SKM-1 treated with dmso at 0.1 percent for 144 hours (cell line): Measurements from ENCODE around the gene SCYL1.
A peak's percentile ranks its signal among the peaks of the same experiment; 100 is the strongest.

ENCODE experiments used
- DNase-seq: peaks from one replicate; lab custom pipeline; 2025; ENCODE audit not compliant: unreplicated experiment; lab: John Stamatoyannopoulos, UW

The SCYL1 gene

DNA sequence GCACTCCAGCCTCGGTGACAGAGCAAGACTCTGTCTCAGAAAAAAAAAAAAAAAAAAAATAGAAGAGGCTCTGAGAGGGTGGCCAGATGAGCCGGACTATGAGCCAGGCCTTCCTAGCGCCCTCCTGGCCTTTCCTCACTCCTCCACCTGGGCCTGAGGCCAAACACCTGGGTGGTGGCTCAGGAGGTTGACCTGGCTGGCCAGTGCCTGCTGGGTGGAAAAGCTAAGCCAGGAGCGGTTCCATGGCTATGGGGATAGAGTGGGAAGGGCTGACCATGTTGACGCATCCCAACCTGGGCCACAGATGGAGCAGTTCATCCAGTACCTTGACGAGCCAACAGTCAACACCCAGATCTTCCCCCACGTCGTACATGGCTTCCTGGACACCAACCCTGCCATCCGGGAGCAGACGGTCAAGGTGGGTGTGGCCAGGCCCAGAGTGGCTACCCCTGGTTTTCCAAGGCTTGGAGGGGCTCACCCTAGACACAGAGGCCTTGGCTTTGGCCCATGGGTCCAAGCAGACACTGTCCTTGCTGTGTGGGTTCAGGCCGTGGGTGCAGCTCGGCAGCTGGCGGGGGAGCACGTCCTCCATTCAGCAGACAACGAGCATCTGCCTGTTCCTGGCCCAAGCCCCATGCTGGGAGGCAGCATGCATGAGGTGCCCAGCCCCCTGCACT, 7.6 kb downstream of the SCYL1 start:
- no peak for DNase-seq

GRCh38 chr11:65535102-65535501, 10.2 kb downstream of the SCYL1 start:
- DNase-seq = no peak

- DNase-seq = no peak
Measured at GRCh38 chr11:65536412-65537295, 11.8 kb downstream of the SCYL1 start.

GRCh38 chr11:65537296-65537597, 12.4 kb downstream of the SCYL1 start:
- DNase-seq = no peak

GRCh38 chr11:65537620-65538231, 12.8 kb downstream of the SCYL1 start:
- DNase-seq = no peak

DNA sequence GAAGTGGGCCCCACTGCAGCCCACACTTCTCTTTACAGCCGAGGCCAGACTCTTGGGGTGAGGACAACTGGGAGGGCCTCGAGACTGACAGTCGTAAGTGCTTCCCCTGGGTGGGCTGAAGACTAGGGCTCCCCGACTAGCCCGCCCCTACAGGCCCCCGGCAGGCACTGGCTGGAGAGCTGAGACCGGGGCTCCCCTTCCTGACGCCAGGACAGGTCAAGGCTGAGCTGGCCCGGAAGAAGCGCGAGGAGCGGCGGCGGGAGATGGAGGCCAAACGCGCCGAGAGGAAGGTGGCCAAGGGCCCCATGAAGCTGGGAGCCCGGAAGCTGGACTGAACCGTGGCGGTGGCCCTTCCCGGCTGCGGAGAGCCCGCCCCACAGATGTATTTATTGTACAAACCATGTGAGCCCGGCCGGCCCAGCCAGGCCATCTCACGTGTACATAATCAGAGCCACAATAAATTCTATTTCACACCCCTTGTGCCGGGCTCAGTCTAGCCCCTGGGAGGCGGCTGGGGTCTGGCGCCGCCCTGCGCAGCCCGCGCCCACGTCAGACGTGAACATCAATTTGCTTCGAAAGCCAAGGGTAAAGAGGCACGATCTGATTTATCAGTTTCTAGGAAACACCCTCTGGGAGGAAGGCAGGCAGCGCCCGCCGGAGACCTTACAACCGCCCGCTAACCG, 13.5 kb downstream of the SCYL1 start:
- no peak for DNase-seq

- DNase-seq = no peak
Measured at GRCh38 chr11:65538915-65539743, 14.2 kb downstream of the SCYL1 start.

DNA sequence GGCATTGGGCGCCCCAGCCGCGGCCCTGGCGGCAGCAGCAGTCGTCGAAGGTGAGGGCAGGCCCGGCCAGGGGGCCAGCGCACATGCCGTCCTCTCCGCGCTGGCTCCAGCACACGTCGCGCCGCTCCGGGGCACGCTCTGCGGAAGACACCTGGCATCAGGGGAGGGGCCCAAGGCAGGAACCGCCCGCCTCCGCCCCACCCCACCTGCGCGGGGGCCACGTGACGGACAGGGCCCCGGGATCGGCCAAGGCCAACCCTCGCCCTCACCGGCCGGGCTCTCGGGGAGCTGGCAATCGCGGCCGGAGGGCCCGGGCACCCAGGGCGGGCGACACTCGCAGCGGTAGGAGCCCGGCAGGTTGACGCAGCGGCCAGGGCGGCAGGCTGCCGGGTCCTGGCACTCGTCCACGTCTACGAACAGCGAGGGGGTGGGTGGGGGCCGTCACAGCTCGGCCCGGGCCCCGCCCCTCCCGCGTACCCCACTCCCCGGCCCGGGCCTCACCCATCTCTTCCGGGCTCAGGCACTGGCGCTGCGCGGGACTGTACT, 14.9 kb downstream of the SCYL1 start:
- DNase-seq = no peak

DNA sequence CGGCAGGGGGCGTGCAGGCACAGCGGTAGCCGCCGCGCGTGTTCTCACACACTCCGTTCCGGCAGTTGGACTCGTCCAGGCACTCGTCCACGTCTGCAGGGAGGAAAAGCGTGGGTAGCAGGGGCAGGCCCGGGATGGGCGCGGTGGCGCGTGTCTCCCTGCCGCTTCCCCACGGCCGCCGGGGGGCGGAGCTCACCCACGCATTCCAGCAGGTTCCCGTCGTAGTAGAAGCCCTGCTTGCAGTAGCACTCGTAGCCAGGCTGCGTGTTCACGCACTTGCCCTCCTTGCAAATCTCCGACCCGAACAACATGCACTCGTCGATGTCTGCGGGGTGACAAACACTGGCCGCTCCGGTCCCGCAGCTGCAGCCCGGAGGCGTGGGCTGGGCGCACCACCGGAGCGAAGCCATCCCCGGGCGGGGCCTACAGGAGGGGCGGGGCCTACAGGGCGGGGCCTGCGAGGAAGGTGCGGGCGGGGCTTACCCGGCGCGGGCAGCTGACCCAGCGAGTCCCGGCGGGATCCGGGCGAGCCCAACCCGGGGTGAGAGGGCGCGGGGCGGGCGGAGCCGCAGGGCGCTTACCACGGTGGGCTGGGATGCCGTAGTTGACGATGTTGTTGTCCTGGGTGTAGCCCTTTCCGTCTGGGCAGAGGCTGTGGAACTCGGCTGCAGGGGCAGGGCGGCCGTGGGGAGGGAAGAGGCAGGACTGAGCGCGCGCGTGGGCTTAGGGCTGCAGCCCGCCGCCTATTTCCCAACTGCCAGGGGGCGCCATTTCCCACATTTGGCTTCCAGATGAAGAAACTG, 15.6 kb downstream of the SCYL1 start:
- DNase-seq = peak; percentile 84

GRCh38 chr11:65541093-65541982, 16.5 kb downstream of the SCYL1 start:
- DNase-seq = no peak

DNA sequence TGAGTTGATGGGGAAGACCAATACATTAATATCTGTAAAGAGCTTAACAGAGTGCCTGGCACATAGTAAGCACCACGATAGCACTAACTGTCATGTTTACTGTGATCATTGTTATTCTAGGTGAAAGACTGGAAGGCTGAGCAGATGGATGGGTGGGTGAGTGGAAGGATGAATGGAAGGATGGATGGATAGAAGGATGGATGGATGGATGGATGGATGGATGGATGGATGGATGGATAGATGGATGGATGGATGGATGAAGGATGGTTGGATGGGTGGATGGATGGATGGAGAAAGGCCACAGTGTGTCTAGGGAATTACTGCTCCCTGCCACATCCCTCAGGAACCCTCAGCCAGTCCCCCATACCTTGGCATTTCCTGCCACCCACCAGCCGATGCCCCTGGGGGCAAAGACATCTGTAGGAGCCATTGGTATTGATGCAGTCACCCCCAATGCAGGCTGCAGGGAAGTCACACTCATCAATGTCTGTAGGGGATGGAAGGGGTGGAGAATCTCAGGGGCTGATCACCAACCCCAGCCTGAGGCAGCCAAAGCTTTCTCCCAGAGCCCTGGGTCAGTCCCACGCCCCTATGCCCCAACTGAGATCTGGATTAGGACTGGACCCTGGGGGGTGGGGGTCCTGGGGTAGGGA, 18.0 kb downstream of the SCYL1 start:
- DNase-seq = no peak

- no peak for DNase-seq
Measured at GRCh38 chr11:65545853-65546216, 21.0 kb downstream of the SCYL1 start.

- peak; percentile 52 for DNase-seq
Measured at GRCh38 chr11:65546217-65546958, 21.5 kb downstream of the SCYL1 start.

- no peak for DNase-seq
Measured at GRCh38 chr11:65547446-65548125, 22.7 kb downstream of the SCYL1 start.

DNA sequence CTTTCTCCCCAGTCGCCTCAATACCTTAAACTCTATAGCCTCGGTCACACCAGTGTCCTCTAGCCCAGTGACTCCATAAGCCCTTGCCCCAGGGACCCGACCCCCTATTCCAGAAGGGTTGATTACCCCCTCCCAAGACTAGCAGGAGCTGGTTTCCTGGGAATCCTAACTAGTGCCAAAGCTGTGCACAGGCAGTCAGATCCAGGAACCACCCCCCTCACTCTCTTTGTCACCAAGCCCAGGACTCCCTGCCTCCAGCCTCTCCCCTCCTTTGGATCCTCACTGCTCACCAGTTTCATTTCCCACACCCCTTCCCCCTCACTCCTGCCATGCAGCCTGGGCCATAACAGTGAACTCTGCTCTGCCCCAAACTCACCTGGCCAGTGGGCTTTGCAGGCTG, 23.5 kb downstream of the SCYL1 start:
- DNase-seq = no peak

GRCh38 chr11:65549096-65549495, 24.2 kb downstream of the SCYL1 start:
- DNase-seq = no peak
